ENCODE data around the gene POLE.

Gene POLE

GRCh38 chr12:132617135-132617701, 69.9 kb downstream of the POLE start:
- Histone ChIP-seq H3K36me3 (ENCODE audit: control insufficient read depth in 2 of 2, insufficient read depth in 1 of 2, low read length in 2 of 2) (no peaks in the 10 kb centered on the region), H3K4me3 (ENCODE audit: low read depth, low read length) (no peak overlapping the region), H3K9me3 (ENCODE audit: control insufficient read depth, insufficient read depth, low read depth, low read length) (no peaks in the 10 kb centered on the region), H3K27ac (ENCODE audit: extremely low read depth, low read depth, low read length) (no peak overlapping the region), H3K4me1 (ENCODE audit: control insufficient read depth, insufficient read depth, low read length) (no peaks in the 10 kb centered on the region)
- CTCF ChIA-PET: interaction anchor here (0.5 to 6.4 kb wide), 3 partner anchors 18 to 202 kb away, joined by 3 to 68 read pairs (median 3); no protein-coding TSS in a partner anchor
- POLR2A ChIA-PET: no interaction called here
- TF ChIP-seq BCL11A (tag by site-specific recombination; IDR thresholded peaks at IDR 0.05; ENCODE audit: low read depth): no peak
- no peak for TF ChIP-seq ELK4 (IDR thresholded peaks at IDR 0.05; ENCODE audit: borderline replicate concordance, low read depth, low read length)
- TF ChIP-seq GLIS1 (tag by site-specific recombination; IDR thresholded peaks at IDR 0.05): no peak
- no peak for TF ChIP-seq ZNF473 (tag by site-specific recombination; IDR thresholded peaks at IDR 0.05)
- no peak for TF ChIP-seq ZNF132 (tag by site-specific recombination; IDR thresholded peaks at IDR 0.05; ENCODE audit: borderline replicate concordance)
- peak; percentile 49; the same call in 1 of the 2 replicates for TF ChIP-seq ZNF664 (tag by site-specific recombination; IDR thresholded peaks at IDR 0.05)
- TF ChIP-seq ZSCAN18 (tag by site-specific recombination; IDR thresholded peaks at IDR 0.05): no peak
- peak; percentile 99 for TF ChIP-seq ZNF549 (tag by site-specific recombination; IDR thresholded peaks at IDR 0.05)

- no peak for TF ChIP-seq ZNF121 (tag by site-specific recombination; IDR thresholded peaks at IDR 0.05)
- TF ChIP-seq ZNF677 (tag by site-specific recombination; IDR thresholded peaks at IDR 0.05): no peak
- TF ChIP-seq HOXC10 (CRISPR knock-in tag; IDR thresholded peaks at IDR 0.05): no peak
- TF ChIP-seq GFI1B (tag by site-specific recombination; IDR thresholded peaks at IDR 0.05): no peak
- TF ChIP-seq MYNN (tag by site-specific recombination; IDR thresholded peaks at IDR 0.05; ENCODE audit: borderline replicate concordance): no peak
- TF ChIP-seq ZNF596 (tag by site-specific recombination; IDR thresholded peaks at IDR 0.05): no peak
- TF ChIP-seq REPIN1 (tag by site-specific recombination; IDR thresholded peaks at IDR 0.05; ENCODE audit: low read depth): no peak
- no peak for TF ChIP-seq EGR2 (tag by site-specific recombination; IDR thresholded peaks at IDR 0.05; ENCODE audit: low read depth)
- no peak for TF ChIP-seq ZNF473 (tag by site-specific recombination; IDR thresholded peaks at IDR 0.05)
- no peak for TF ChIP-seq ZNF585B (tag by site-specific recombination; IDR thresholded peaks at IDR 0.05)
- TF ChIP-seq ZFP3 (tag by site-specific recombination; IDR thresholded peaks at IDR 0.05; ENCODE audit: low read depth): no peak
- no peak for TF ChIP-seq ZNF398 (tag by site-specific recombination; IDR thresholded peaks at IDR 0.05)
- TF ChIP-seq ZNF785 (tag by site-specific recombination; IDR thresholded peaks at IDR 0.05): no peak
- TF ChIP-seq ZNF560 (tag by site-specific recombination; IDR thresholded peaks at IDR 0.05; ENCODE audit: borderline replicate concordance): no peak
- CTCF ChIA-PET: interaction anchor here (0.5 to 6.4 kb wide), 13 partner anchors 11 to 455 kb away, joined by 3 to 68 read pairs (median 5); no protein-coding TSS in a partner anchor
- POLR2A ChIA-PET: no interaction called here
Measured at GRCh38 chr12:132615579-132616038, 71.5 kb downstream of the POLE start.

More at GRCh38 chr12:132615579-132616038, 71.5 kb downstream of the POLE start:
- H3K36me3 ChIP-seq (ENCODE audit: control insufficient read depth in 2 of 2, insufficient read depth in 1 of 2, low read length in 2 of 2): no peaks in the 10 kb centered on the region
- no peak overlapping the region for H3K4me3 ChIP-seq (ENCODE audit: low read depth, low read length)
- H3K27ac ChIP-seq (ENCODE audit: extremely low read depth, low read depth, low read length): no peak overlapping the region
- no peaks in the 10 kb centered on the region for H3K9me3 ChIP-seq (ENCODE audit: control insufficient read depth, insufficient read depth, low read depth, low read length)
- H3K4me1 ChIP-seq (ENCODE audit: control insufficient read depth, insufficient read depth, low read length): no peaks in the 10 kb centered on the region

All from HEK293 (cell line).